Measurements from ENCODE around the gene FAM20C.

Gene FAM20C

GRCh38 chr7:191981-192649 lies at the start of gene FAM20C:
FAM20C (plus strand) TSS chr7:192571; CDS start chr7:193200, 629 bp downstream.
- no peak within 1 kb of the TSS for H3K27ac Mint-ChIP-seq
- peak within 1 kb of the TSS; percentile 41 for H3K4me3 Mint-ChIP-seq
- no peaks in the 10 kb centered on the region for H3K36me3 Mint-ChIP-seq (ENCODE audit: low read depth)
- no peaks in the 10 kb centered on the region for H3K4me1 Mint-ChIP-seq (ENCODE audit: low read depth)
- peak; percentile 9 for DNase-seq (ENCODE audit: low spot score)
- H3K27me3 Mint-ChIP-seq (ENCODE audit: low read depth), result peaks cover 38% of the 10 kb centered on the region
- H3K9me3 Mint-ChIP-seq, result no peaks in the 10 kb centered on the region

- no peak overlapping the region for H3K27ac Mint-ChIP-seq
- H3K9me3 Mint-ChIP-seq, result no peaks in the 10 kb centered on the region
- no peaks in the 10 kb centered on the region for H3K27me3 Mint-ChIP-seq (ENCODE audit: low read depth)
- no peak for DNase-seq (ENCODE audit: low spot score)
- H3K4me3 Mint-ChIP-seq, result no peak overlapping the region
- peaks cover 7% of the 10 kb centered on the region for H3K36me3 Mint-ChIP-seq (ENCODE audit: low read depth)
- H3K4me1 Mint-ChIP-seq (ENCODE audit: low read depth), result no peaks in the 10 kb centered on the region
Measured at GRCh38 chr7:143145-143751, 49.1 kb upstream of the FAM20C start.

- H3K27me3 Mint-ChIP-seq (ENCODE audit: low read depth), result no peaks in the 10 kb centered on the region
- no peak overlapping the region for H3K4me3 Mint-ChIP-seq
- peaks cover 4% of the 10 kb centered on the region for H3K4me1 Mint-ChIP-seq (ENCODE audit: low read depth)
- peaks cover 10% of the 10 kb centered on the region for H3K36me3 Mint-ChIP-seq (ENCODE audit: low read depth)
- no peaks in the 10 kb centered on the region for H3K9me3 Mint-ChIP-seq
- DNase-seq (ENCODE audit: low spot score), result no peak
- H3K27ac Mint-ChIP-seq, result no peak overlapping the region
Measured at GRCh38 chr7:143811-144453, 48.4 kb upstream of the FAM20C start.

GRCh38 chr7:144454-144826 lies 47.9 kb upstream of the FAM20C start:
- no peak overlapping the region for H3K27ac Mint-ChIP-seq
- DNase-seq (ENCODE audit: low spot score), result no peak
- H3K4me1 Mint-ChIP-seq (ENCODE audit: low read depth), result peaks cover 8% of the 10 kb centered on the region
- no peak overlapping the region for H3K4me3 Mint-ChIP-seq
- H3K27me3 Mint-ChIP-seq (ENCODE audit: low read depth), result peaks cover 4% of the 10 kb centered on the region
- H3K9me3 Mint-ChIP-seq, result no peaks in the 10 kb centered on the region
- peaks cover 10% of the 10 kb centered on the region for H3K36me3 Mint-ChIP-seq (ENCODE audit: low read depth)

GRCh38 chr7:145863-146262 lies 46.5 kb upstream of the FAM20C start:
- H3K27me3 Mint-ChIP-seq (ENCODE audit: low read depth), result peaks cover 4% of the 10 kb centered on the region
- peaks cover 10% of the 10 kb centered on the region for H3K36me3 Mint-ChIP-seq (ENCODE audit: low read depth)
- no peak overlapping the region for H3K4me3 Mint-ChIP-seq
- H3K4me1 Mint-ChIP-seq (ENCODE audit: low read depth), result peaks cover 12% of the 10 kb centered on the region
- H3K27ac Mint-ChIP-seq, result no peak overlapping the region
- no peak for DNase-seq (ENCODE audit: low spot score)
- no peaks in the 10 kb centered on the region for H3K9me3 Mint-ChIP-seq

- no peaks in the 10 kb centered on the region for H3K9me3 Mint-ChIP-seq
- no peak for DNase-seq (ENCODE audit: low spot score)
Measured at GRCh38 chr7:148543-148931, 43.8 kb upstream of the FAM20C start.

GRCh38 chr7:148932-149790 lies 43.2 kb upstream of the FAM20C start:
- H3K36me3 Mint-ChIP-seq (ENCODE audit: low read depth), result peaks cover 10% of the 10 kb centered on the region
- peaks cover 4% of the 10 kb centered on the region for H3K27me3 Mint-ChIP-seq (ENCODE audit: low read depth)
- H3K27ac Mint-ChIP-seq, result peak overlapping the region; percentile 100
- DNase-seq (ENCODE audit: low spot score), result peak; percentile 99
- H3K9me3 Mint-ChIP-seq, result no peaks in the 10 kb centered on the region
- peaks cover 12% of the 10 kb centered on the region for H3K4me1 Mint-ChIP-seq (ENCODE audit: low read depth)
- peak overlapping the region; percentile 96 for H3K4me3 Mint-ChIP-seq

More at GRCh38 chr7:148543-148931, 43.8 kb upstream of the FAM20C start:
- Mint-ChIP-seq H3K27me3 (ENCODE audit: low read depth) (peaks cover 4% of the 10 kb centered on the region), H3K4me1 (ENCODE audit: low read depth) (peaks cover 12% of the 10 kb centered on the region), H3K27ac (peak overlapping the region; percentile 100), H3K4me3 (peak overlapping the region; percentile 96), H3K36me3 (ENCODE audit: low read depth) (peaks cover 10% of the 10 kb centered on the region)

- Mint-ChIP-seq H3K36me3 (ENCODE audit: low read depth) (peaks cover 10% of the 10 kb centered on the region), H3K27me3 (ENCODE audit: low read depth) (peaks cover 4% of the 10 kb centered on the region), H3K27ac (peak overlapping the region; percentile 100), H3K4me1 (ENCODE audit: low read depth) (peaks cover 12% of the 10 kb centered on the region), H3K9me3 (no peaks in the 10 kb centered on the region), H3K4me3 (peak overlapping the region; percentile 96)
- peak; percentile 37 for DNase-seq (ENCODE audit: low spot score)
Measured at GRCh38 chr7:149791-150636, 42.4 kb upstream of the FAM20C start.

- Mint-ChIP-seq H3K4me1 (ENCODE audit: low read depth) (peaks cover 12% of the 10 kb centered on the region), H3K4me3 (peak overlapping the region; percentile 46), H3K27me3 (ENCODE audit: low read depth) (peaks cover 4% of the 10 kb centered on the region), H3K9me3 (no peaks in the 10 kb centered on the region), H3K27ac (peak overlapping the region; percentile 61), H3K36me3 (ENCODE audit: low read depth) (peaks cover 10% of the 10 kb centered on the region)
- DNase-seq (ENCODE audit: low spot score), result no peak
Measured at GRCh38 chr7:150811-151221, 41.6 kb upstream of the FAM20C start.

GRCh38 chr7:151346-152050 lies 40.9 kb upstream of the FAM20C start:
- no peak overlapping the region for H3K4me3 Mint-ChIP-seq
- no peak overlapping the region for H3K27ac Mint-ChIP-seq
- peaks cover 12% of the 10 kb centered on the region for H3K4me1 Mint-ChIP-seq (ENCODE audit: low read depth)
- DNase-seq (ENCODE audit: low spot score), result no peak
- peaks cover 10% of the 10 kb centered on the region for H3K36me3 Mint-ChIP-seq (ENCODE audit: low read depth)
- H3K27me3 Mint-ChIP-seq (ENCODE audit: low read depth), result peaks cover 4% of the 10 kb centered on the region
- H3K9me3 Mint-ChIP-seq, result no peaks in the 10 kb centered on the region

GRCh38 chr7:152702-153391 lies 39.5 kb upstream of the FAM20C start:
- Mint-ChIP-seq H3K27ac (peak overlapping the region; percentile 45), H3K4me3 (no peak overlapping the region), H3K27me3 (ENCODE audit: low read depth) (peaks cover 4% of the 10 kb centered on the region), H3K4me1 (ENCODE audit: low read depth) (peaks cover 12% of the 10 kb centered on the region), H3K36me3 (ENCODE audit: low read depth) (peaks cover 5% of the 10 kb centered on the region), H3K9me3 (no peaks in the 10 kb centered on the region)
- DNase-seq (ENCODE audit: low spot score), result no peak

- Mint-ChIP-seq H3K27me3 (ENCODE audit: low read depth) (peaks cover 4% of the 10 kb centered on the region), H3K9me3 (no peaks in the 10 kb centered on the region), H3K27ac (no peak overlapping the region), H3K36me3 (ENCODE audit: low read depth) (no peaks in the 10 kb centered on the region), H3K4me1 (ENCODE audit: low read depth) (peaks cover 9% of the 10 kb centered on the region), H3K4me3 (no peak overlapping the region)
- no peak for DNase-seq (ENCODE audit: low spot score)
Measured at GRCh38 chr7:153604-154003, 38.8 kb upstream of the FAM20C start.
